Measurements from ENCODE around the gene CARD16.

The CARD16 gene

DNA sequence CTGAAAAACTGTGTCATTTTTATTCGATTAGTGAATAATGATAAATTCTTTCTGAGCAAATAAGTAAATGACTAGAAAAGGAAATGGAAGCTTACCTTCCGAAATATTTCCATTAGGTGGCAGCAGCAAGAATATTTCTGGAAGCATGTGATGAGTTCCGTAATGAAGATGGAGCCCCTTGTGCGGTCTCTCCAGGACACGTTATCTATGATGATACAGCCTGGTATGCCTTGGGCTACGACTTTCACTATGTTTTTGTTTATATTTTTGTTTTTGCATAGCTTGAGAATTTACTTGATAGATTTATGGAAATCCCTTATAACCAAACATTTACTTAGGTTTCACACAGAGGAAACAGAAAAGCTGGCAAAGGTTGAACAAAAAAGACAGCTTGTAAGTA, 47.8 kb downstream of the CARD16 start:
- no peaks in the 10 kb centered on the region for H3K36me3 ChIP-seq (ENCODE audit: insufficient read depth)
- H3K4me2 ChIP-seq, result no peak overlapping the region
- H3K27ac ChIP-seq, result no peak overlapping the region
- H3K9ac ChIP-seq, result no peak overlapping the region
- TF ChIP-seq, protein P1, sequence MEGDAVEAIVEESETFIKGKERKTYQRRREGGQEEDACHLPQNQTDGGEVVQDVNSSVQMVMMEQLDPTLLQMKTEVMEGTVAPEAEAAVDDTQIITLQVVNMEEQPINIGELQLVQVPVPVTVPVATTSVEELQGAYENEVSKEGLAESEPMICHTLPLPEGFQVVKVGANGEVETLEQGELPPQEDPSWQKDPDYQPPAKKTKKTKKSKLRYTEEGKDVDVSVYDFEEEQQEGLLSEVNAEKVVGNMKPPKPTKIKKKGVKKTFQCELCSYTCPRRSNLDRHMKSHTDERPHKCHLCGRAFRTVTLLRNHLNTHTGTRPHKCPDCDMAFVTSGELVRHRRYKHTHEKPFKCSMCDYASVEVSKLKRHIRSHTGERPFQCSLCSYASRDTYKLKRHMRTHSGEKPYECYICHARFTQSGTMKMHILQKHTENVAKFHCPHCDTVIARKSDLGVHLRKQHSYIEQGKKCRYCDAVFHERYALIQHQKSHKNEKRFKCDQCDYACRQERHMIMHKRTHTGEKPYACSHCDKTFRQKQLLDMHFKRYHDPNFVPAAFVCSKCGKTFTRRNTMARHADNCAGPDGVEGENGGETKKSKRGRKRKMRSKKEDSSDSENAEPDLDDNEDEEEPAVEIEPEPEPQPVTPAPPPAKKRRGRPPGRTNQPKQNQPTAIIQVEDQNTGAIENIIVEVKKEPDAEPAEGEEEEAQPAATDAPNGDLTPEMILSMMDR (conservative IDR thresholded peaks at IDR 0.05; ENCODE audit: low read depth, low read length), result no peak
- H3K27me3 ChIP-seq (ENCODE audit: insufficient read depth, low read depth), result no peaks in the 10 kb centered on the region
- no peak overlapping the region for H3K4me3 ChIP-seq (IDR thresholded peaks at IDR 0.05; ENCODE audit: insufficient read depth, low read depth, low read length)
- no peaks in the 10 kb centered on the region for H3K79me2 ChIP-seq (ENCODE audit: insufficient read depth, low read depth)
- H2AFZ ChIP-seq (ENCODE audit: low read depth), result no peak overlapping the region
- no peaks in the 10 kb centered on the region for H4K20me1 ChIP-seq (ENCODE audit: insufficient read depth)
- no peaks in the 10 kb centered on the region for H3K4me1 ChIP-seq (ENCODE audit: low read depth, poor library complexity, severe bottlenecking)

DNA sequence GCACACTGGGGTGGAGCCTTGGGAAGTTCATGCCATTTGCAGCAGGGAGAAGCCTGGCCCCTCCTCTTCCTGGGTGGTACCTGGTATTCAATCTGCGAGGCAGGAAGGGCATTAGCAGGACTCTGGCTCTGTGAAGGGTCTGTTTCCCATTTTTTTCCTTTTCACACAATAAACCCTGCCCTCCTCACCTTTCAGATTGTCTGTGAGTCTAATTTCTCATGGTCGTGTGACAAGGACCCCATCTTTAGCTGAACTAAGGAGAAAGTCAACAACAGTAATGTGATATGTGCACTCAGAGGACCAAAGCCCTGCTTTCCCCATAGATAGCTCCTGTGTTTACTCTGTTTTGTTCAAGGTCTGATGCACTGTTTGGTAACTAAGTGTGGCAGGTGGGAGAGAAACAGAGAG, 50.1 kb downstream of the CARD16 start:
- Histone ChIP-seq H3K9ac (no peak overlapping the region), H3K27me3 (ENCODE audit: insufficient read depth, low read depth) (no peaks in the 10 kb centered on the region), H3K36me3 (ENCODE audit: insufficient read depth) (no peaks in the 10 kb centered on the region), H3K4me1 (ENCODE audit: low read depth, poor library complexity, severe bottlenecking) (no peaks in the 10 kb centered on the region), H3K4me3 (IDR thresholded peaks at IDR 0.05; ENCODE audit: insufficient read depth, low read depth, low read length) (no peak overlapping the region), H4K20me1 (ENCODE audit: insufficient read depth) (no peaks in the 10 kb centered on the region), H2AFZ (ENCODE audit: low read depth) (no peak overlapping the region), H3K27ac (no peak overlapping the region), H3K79me2 (ENCODE audit: insufficient read depth, low read depth) (no peaks in the 10 kb centered on the region), H3K4me2 (no peak overlapping the region)
- TF ChIP-seq, protein P1 (conservative IDR thresholded peaks at IDR 0.05; ENCODE audit: low read depth, low read length), result no peak

DNA sequence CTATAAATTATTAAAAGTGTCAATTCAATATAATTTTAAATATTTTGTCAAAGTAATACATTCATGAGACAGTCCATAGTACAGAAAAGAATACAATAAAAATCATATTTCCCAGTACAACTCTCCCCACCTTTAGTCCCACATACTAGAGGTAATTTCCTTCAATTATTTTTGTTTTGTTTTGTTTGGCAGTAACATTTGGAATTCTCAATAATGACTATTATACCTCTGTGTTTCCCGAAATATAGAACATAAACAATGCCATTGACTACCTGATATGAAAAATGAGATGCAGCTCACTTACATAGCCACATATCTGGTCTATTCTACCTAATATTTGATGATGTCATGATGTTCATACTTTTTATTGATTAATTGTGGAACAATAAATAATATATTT, 52.4 kb downstream of the CARD16 start:
- Histone ChIP-seq H3K9ac (no peak overlapping the region), H3K27ac (no peak overlapping the region), H2AFZ (ENCODE audit: low read depth) (no peak overlapping the region), H3K36me3 (ENCODE audit: insufficient read depth) (no peaks in the 10 kb centered on the region), H3K27me3 (ENCODE audit: insufficient read depth, low read depth) (no peaks in the 10 kb centered on the region), H3K4me1 (ENCODE audit: low read depth, poor library complexity, severe bottlenecking) (no peaks in the 10 kb centered on the region), H4K20me1 (ENCODE audit: insufficient read depth) (no peaks in the 10 kb centered on the region), H3K4me2 (no peak overlapping the region), H3K4me3 (IDR thresholded peaks at IDR 0.05; ENCODE audit: insufficient read depth, low read depth, low read length) (no peak overlapping the region), H3K79me2 (ENCODE audit: insufficient read depth, low read depth) (no peaks in the 10 kb centered on the region)
- TF ChIP-seq, protein P1 (conservative IDR thresholded peaks at IDR 0.05; ENCODE audit: low read depth, low read length), result no peak

DNA sequence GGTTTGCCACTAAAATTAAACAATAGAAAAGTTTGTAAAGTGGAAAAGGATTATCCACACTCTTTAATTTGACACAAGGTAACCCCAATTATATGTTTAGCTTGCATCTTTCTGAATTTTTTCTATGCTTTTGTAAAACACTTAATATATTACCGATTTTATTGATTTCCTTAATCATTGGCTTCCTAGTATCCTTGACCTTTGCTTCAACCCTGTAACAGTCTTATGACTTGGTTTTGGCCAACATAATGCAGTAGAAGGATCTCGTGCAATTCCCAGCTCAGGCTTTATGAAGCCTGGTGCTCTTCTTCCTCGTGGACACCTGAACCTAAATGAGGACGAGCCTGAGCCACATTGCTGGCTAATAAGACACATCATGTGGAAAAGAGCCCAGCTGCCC, 53.1 kb downstream of the CARD16 start:
- Histone ChIP-seq H3K27ac (no peak overlapping the region), H3K79me2 (ENCODE audit: insufficient read depth, low read depth) (no peaks in the 10 kb centered on the region), H4K20me1 (ENCODE audit: insufficient read depth) (no peaks in the 10 kb centered on the region), H2AFZ (ENCODE audit: low read depth) (no peak overlapping the region), H3K9ac (no peak overlapping the region), H3K4me3 (IDR thresholded peaks at IDR 0.05; ENCODE audit: insufficient read depth, low read depth, low read length) (no peak overlapping the region), H3K4me1 (ENCODE audit: low read depth, poor library complexity, severe bottlenecking) (no peaks in the 10 kb centered on the region), H3K4me2 (no peak overlapping the region), H3K27me3 (ENCODE audit: insufficient read depth, low read depth) (no peaks in the 10 kb centered on the region), H3K36me3 (ENCODE audit: insufficient read depth) (no peaks in the 10 kb centered on the region)
- TF ChIP-seq, protein P1 (conservative IDR thresholded peaks at IDR 0.05; ENCODE audit: low read depth, low read length), result no peak
